DOHH2 (cell line): ENCODE data around the gene PPP2R5A.

ENCODE experiments used
- EZH2phosphoT487 ChIP-seq: fragments of 200-600 bp; sonication (generic); IDR thresholded peaks from 2 replicates; pipeline ENCODE4 v1.6.1; 2017; ENCODE audit warnings: borderline replicate concordance, mild to moderate bottlenecking, antibody characterized with exemption, low read length, moderate library complexity, mixed read lengths
- TF ChIP-seq, protein P1 (sequence below): fragments of 200-600 bp; sonication (generic); IDR thresholded peaks from one replicate; pipeline ENCODE4 v1.5.1; 2014; ENCODE audit warnings: antibody characterized with exemption, mild to moderate bottlenecking, low read depth, low read length; ENCODE audit not compliant: poor library complexity, severe bottlenecking

GRCh38 chr1:212401838-212402582, 116.8 kb downstream of the PPP2R5A start:
- TF ChIP-seq, protein P1, sequence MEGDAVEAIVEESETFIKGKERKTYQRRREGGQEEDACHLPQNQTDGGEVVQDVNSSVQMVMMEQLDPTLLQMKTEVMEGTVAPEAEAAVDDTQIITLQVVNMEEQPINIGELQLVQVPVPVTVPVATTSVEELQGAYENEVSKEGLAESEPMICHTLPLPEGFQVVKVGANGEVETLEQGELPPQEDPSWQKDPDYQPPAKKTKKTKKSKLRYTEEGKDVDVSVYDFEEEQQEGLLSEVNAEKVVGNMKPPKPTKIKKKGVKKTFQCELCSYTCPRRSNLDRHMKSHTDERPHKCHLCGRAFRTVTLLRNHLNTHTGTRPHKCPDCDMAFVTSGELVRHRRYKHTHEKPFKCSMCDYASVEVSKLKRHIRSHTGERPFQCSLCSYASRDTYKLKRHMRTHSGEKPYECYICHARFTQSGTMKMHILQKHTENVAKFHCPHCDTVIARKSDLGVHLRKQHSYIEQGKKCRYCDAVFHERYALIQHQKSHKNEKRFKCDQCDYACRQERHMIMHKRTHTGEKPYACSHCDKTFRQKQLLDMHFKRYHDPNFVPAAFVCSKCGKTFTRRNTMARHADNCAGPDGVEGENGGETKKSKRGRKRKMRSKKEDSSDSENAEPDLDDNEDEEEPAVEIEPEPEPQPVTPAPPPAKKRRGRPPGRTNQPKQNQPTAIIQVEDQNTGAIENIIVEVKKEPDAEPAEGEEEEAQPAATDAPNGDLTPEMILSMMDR: no peak
- TF ChIP-seq EZH2phosphoT487: no peak
